HL-60/S4 treated with phorbol 12-myristate 13-acetate at 8.2 ng/mL for 4 days and 3 days (cell line): Measurements from ENCODE around the gene EVI5L.

Experiments used
- in situ Hi-C: fragments of 300-500 bp; cut with MboI; formaldehyde crosslinking; loops from 2 replicates; pipeline ENCODE4 v1.15.0; 2022; ENCODE audit warnings: low sequenced_read_pairs

The EVI5L gene

DNA sequence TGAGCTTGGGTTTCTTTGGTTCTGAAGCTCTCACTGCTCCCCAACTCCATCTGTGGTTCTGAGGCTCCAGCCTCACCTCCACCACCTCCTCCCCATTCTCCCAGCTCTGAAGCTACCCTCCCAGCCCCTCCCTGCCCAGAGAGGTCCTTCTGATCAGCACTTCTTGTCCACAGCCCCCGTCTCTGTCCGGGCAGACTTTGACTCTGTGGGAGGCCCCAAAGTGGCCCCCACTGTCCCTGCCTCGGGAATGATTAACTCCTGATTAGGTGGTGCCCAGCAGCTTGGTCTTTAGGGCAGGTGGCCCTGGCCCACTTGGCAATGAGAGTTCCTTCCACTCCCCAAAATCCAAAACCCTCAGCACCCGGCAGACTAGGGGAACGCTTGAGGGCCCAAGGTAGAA is 14.4 kb downstream of the EVI5L start:
- in situ Hi-C loops: no loop called here

GRCh38 chr19:7844951-7845350 is 14.9 kb downstream of the EVI5L start:
- in situ Hi-C loops: no loop called here

DNA sequence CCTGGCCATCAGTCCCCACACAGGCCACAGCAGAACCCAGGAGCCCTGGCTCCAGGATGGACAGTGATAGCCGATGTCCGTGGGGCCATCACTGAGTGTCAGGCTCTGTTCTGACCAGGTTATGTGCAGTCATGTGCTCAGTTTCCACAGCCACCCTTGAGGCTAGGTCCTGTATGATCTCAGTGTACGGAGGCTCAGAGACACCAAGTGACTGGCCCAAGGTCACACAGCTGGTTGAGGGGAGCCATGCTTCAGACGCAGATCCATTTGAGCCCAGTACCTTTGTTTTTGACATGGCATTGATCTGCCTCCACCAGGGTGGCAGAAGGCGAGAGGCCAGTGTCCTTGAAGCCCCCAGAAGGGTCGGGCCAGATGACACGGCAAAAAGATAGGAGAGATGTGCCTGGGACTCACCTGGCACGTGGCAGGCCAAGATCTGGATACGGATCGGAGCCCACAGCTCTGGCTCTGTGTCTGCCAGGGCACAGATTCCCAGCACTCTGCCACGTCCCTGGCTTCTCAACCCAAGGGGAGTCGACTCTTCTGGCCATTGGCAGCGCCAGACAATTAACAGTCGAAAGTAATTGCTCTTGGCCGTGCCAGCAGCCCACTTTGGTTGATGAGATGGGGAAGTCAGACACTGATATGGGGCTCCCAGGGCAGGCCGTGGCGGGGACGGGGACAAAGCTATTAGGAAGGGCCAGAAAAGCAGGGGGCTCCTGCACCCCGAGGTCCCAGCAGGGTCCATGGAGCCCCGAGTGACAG is 15.6 kb downstream of the EVI5L start:
- in situ Hi-C loops: no loop called here

- in situ Hi-C loops: no loop called here
Observed at GRCh38 chr19:7846155-7846646, 16.2 kb downstream of the EVI5L start.

GRCh38 chr19:7847664-7848063 is 17.6 kb downstream of the EVI5L start:
- in situ Hi-C loops: no loop called here

DNA sequence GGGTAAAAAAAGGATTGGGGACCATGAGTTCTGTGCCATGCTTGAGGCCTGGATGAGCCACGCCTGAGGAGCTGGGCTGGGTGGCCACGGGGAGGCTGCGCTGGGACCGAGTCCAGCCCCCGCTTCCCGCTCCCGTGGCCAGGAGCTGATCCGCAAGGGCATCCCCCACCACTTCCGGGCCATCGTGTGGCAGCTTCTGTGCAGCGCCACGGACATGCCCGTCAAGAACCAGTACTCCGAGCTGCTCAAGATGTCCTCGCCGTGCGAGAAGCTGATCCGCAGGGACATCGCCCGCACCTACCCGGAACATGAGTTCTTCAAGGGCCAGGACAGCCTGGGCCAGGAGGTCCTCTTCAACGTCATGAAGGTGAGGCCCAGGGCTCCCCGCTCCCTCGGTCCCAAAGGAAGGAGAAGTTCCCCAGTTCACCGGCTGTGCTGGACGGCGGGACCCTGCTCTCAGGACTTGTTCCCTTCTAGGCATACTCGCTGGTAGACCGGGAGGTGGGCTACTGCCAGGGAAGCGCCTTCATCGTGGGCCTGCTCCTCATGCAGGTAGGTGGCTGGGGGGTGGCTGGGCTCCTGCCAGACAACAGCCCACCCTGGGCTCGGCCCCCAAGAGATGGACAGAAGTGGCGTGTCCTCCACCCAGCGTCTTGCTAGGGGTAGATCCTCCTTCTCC is 18.9 kb downstream of the EVI5L start:
- in situ Hi-C loops: no loop called here

- in situ Hi-C loops: no loop called here
Observed at GRCh38 chr19:7849631-7849999, 19.6 kb downstream of the EVI5L start.

GRCh38 chr19:7850000-7850813 is 20.2 kb downstream of the EVI5L start:
- in situ Hi-C loops: no loop called here

DNA sequence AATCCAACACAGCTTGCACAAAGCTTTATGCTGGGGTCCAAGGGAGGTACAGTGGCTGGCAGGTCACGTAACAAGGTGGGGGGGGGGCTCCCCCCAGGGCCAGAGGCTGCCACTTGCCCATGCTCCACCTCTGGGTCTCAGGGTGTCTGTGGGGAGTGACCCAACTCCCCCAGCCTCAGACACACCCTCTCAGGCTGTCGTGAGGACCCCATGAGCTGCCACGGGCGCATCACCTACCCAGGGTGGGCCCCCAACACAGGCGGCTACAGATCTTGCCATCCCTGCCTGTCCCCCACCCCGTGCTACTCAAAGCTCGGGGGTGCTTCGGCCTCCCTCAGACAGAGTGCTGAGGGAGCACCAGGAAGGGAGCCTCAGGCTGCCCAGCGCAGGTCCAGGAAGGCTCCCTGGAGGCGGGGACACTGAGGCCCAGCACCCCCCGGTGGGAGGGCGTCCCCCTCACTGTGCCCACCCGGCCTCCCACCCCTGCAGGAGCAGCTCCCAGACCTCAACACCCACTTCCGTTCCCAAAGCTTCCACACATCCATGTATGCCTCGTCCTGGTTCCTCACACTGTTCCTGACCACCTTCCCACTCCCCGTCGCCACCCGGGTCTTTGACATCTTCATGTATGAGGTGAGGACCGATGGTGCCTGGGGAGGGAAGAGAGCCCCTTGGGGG is 21.1 kb downstream of the EVI5L start:
- in situ Hi-C loops: no loop called here

GRCh38 chr19:7851623-7852500 is 21.8 kb downstream of the EVI5L start:
- in situ Hi-C loops: no loop called here

DNA sequence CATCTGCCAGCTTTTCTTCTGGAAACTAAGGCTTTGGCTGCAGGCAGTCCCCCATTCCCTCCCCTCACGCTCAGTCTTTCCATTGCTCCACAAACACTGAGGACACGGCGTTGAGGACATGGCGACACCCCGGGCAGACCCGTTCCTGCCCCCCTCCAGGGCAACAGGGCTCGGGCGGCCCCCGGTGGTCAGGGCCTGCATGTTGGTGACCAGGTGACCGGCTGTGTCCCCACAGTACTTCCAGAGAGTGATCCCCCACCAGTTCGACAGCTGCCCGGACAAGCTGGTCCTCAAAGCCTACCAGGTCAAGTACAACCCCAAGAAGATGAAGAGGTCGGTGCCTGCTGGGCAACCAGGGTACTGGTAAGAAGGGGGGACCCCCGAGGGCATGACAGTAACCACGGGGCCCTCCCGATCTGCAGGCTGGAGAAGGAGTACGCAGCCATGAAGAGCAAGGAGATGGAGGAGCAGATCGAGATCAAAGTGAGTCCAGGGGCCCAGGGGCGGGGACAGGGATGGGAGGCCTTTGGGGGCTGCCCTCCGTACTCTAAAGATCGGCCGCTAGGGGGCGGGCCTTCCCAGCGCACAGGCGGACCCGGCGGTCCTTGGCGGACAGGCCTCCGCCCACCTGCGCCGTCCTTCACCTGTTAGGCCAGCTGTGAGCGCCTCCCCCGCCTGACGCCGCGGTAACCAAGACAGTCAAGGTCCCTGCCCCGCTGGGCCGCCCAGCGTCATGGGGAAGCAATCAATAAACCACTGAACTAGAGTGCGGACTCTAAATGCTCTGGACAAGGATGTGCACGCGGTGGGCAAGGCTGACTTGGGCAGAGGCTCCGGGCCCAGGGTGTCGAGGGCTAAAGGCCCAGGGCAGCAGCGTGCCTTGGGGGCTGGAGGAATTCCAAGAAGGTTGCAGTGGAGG is 23.1 kb downstream of the EVI5L start:
- in situ Hi-C loops: no loop called here

DNA sequence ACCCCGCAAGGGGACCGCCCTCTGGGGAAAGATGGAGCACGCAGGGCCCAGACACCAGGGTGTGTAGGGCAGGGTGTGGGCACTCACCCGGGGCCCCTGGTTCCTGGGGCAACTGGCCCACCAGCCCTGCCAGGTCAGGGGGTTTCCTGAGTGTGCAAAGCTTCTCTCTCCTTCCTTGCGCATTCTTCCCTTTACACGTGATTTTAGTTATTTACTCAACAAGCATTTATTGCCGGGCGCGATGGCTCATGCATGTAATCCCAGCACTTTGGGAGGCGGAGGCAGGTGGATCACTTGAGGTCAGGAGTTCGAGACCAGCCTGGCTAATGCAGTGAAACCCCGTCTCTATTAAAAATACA is 23.7 kb downstream of the EVI5L start:
- in situ Hi-C loops: no loop called here

GRCh38 chr19:7855426-7856108 is 25.5 kb downstream of the EVI5L start:
- in situ Hi-C loops: no loop called here

- in situ Hi-C loops: no loop called here
Observed at GRCh38 chr19:7856109-7856591, 26.1 kb downstream of the EVI5L start.

DNA sequence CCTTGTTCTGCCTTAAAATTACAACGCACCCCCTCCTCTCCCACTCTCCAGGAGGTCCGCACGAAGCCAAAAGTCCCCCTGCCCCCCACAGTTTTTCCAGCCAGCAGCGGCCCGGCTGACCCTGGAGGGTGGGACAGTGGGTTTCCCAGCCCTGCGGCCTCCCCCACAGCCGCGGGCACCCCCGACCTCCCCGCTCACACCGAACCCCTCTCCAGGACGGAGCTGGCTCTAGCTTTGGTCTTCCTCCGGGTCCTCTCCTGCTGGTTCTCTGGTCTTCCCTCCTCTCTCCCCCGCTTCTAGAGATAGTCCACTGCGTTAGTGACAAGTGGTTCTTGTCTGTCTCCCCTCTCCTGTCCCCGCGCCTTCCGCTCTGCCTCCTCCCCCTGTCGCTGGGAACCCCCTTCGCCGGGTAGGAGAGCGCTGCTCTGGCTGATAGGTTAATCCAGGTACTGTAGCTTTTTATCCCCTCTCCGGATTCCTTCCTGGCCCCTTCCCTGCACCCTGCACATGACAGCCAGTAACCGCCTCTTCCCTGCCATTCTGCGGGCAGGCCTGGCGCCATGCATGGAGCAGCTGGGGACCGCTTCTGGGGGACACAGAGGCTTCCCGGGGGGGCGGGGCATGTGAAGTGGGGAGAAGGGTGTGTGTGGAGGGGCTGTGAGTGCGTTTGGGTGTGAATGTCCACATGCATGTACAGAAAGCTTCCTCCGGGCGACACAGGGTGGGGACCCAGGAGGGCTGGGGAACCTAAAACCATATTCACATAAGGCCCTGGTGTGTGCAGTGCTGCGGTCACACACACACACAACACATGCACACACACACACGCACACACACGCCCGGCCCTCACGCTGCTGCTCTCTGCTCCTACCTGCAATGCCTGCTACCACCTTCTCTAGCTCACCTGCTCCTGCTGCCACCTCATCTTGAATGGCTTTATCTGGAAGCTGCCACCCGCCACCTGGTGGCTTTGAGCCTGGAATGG is 27.0 kb downstream of the EVI5L start:
- in situ Hi-C loops: no loop called here

- in situ Hi-C loops: no loop called here
Observed at GRCh38 chr19:7857727-7858108, 27.7 kb downstream of the EVI5L start.

GRCh38 chr19:7858109-7858770 is 28.2 kb downstream of the EVI5L start:
- in situ Hi-C loops: no loop called here
